Measurements from ENCODE around the gene CYCS.

The CYCS gene

GRCh38 chr7:25091779-25092178 lies 33.3 kb downstream of the CYCS start:
- peaks cover 3% of the 10 kb centered on the region; the same call in 1 of the 2 replicates for H3F3A ChIP-seq (ENCODE audit: insufficient read depth, low read length)
- no peak overlapping the region for H3K27ac ChIP-seq (ENCODE audit: low read length)
- TF ChIP-seq EZH2phosphoT487 (IDR thresholded peaks at IDR 0.05; ENCODE audit: low read length) (no peak), CTCF (IDR thresholded peaks at IDR 0.05; ENCODE audit: low read length) (no peak), EZH2 (optimal IDR thresholded peaks at IDR 0.05; ENCODE audit: low read depth, low read length) (no peak)
- no peaks in the 10 kb centered on the region for H3K9me2 ChIP-seq (replicated peaks; ENCODE audit: insufficient read depth, low read length)
- H3K4me2 ChIP-seq (ENCODE audit: low read depth, low read length), result no peak overlapping the region
- H2AFZ ChIP-seq (ENCODE audit: low read length), result no peak overlapping the region
- H3K9ac ChIP-seq (ENCODE audit: low read length), result no peak overlapping the region
- no peaks in the 10 kb centered on the region for H3K27me3 ChIP-seq (replicated peaks; ENCODE audit: insufficient read depth, low read length)
- no peaks in the 10 kb centered on the region for H3K36me3 ChIP-seq (replicated peaks; ENCODE audit: insufficient read depth, low read length)
- no peaks in the 10 kb centered on the region for H4K20me1 ChIP-seq (ENCODE audit: insufficient read depth, low read length)
- H3K79me2 ChIP-seq (ENCODE audit: low read length), result no peaks in the 10 kb centered on the region
- DNase-seq, result no peak
- no peak overlapping the region for H3K4me3 ChIP-seq (ENCODE audit: low read length)
- H3K4me1 ChIP-seq (ENCODE audit: low read length), result peaks cover 19% of the 10 kb centered on the region
- H3K9me3 ChIP-seq (replicated peaks; ENCODE audit: insufficient read depth, low read length), result no peaks in the 10 kb centered on the region

- Histone ChIP-seq H3K4me3 (ENCODE audit: low read length) (no peak overlapping the region), H3K79me2 (ENCODE audit: low read length) (no peaks in the 10 kb centered on the region), H4K20me1 (ENCODE audit: insufficient read depth, low read length) (no peaks in the 10 kb centered on the region), H3K27ac (ENCODE audit: low read length) (no peak overlapping the region), H3K9me3 (replicated peaks; ENCODE audit: insufficient read depth, low read length) (no peaks in the 10 kb centered on the region), H3K4me2 (ENCODE audit: low read depth, low read length) (no peak overlapping the region), H2AFZ (ENCODE audit: low read length) (no peak overlapping the region), H3K9me2 (replicated peaks; ENCODE audit: insufficient read depth, low read length) (no peaks in the 10 kb centered on the region), H3F3A (ENCODE audit: insufficient read depth, low read length) (peaks cover 3% of the 10 kb centered on the region; the same call in 1 of the 2 replicates), H3K9ac (ENCODE audit: low read length) (no peak overlapping the region), H3K4me1 (ENCODE audit: low read length) (peaks cover 19% of the 10 kb centered on the region), H3K27me3 (replicated peaks; ENCODE audit: insufficient read depth, low read length) (no peaks in the 10 kb centered on the region), H3K36me3 (replicated peaks; ENCODE audit: insufficient read depth, low read length) (no peaks in the 10 kb centered on the region)
- no peak for TF ChIP-seq EZH2 (optimal IDR thresholded peaks at IDR 0.05; ENCODE audit: low read depth, low read length)
- TF ChIP-seq CTCF (IDR thresholded peaks at IDR 0.05; ENCODE audit: low read length), result no peak
- TF ChIP-seq EZH2phosphoT487 (IDR thresholded peaks at IDR 0.05; ENCODE audit: low read length), result no peak
- no peak for DNase-seq
These were observed 33.9 kb downstream of the CYCS start for GRCh38 chr7:25091176-25091575.

- no peak for DNase-seq
- H3K4me3 ChIP-seq (ENCODE audit: low read length), result no peak overlapping the region
- no peaks in the 10 kb centered on the region for H3K36me3 ChIP-seq (replicated peaks; ENCODE audit: insufficient read depth, low read length)
- H4K20me1 ChIP-seq (ENCODE audit: insufficient read depth, low read length), result no peaks in the 10 kb centered on the region
- TF ChIP-seq EZH2 (optimal IDR thresholded peaks at IDR 0.05; ENCODE audit: low read depth, low read length) (no peak), EZH2phosphoT487 (IDR thresholded peaks at IDR 0.05; ENCODE audit: low read length) (no peak), CTCF (IDR thresholded peaks at IDR 0.05; ENCODE audit: low read length) (no peak)
- H3K9me3 ChIP-seq (replicated peaks; ENCODE audit: insufficient read depth, low read length), result no peaks in the 10 kb centered on the region
- H3K4me1 ChIP-seq (ENCODE audit: low read length), result peaks cover 19% of the 10 kb centered on the region
- no peaks in the 10 kb centered on the region for H3K27me3 ChIP-seq (replicated peaks; ENCODE audit: insufficient read depth, low read length)
- no peaks in the 10 kb centered on the region for H3K9me2 ChIP-seq (replicated peaks; ENCODE audit: insufficient read depth, low read length)
- no peak overlapping the region for H2AFZ ChIP-seq (ENCODE audit: low read length)
- H3F3A ChIP-seq (ENCODE audit: insufficient read depth, low read length), result peaks cover 3% of the 10 kb centered on the region; the same call in 1 of the 2 replicates
- no peak overlapping the region for H3K9ac ChIP-seq (ENCODE audit: low read length)
- H3K4me2 ChIP-seq (ENCODE audit: low read depth, low read length), result no peak overlapping the region
- H3K79me2 ChIP-seq (ENCODE audit: low read length), result no peaks in the 10 kb centered on the region
- no peak overlapping the region for H3K27ac ChIP-seq (ENCODE audit: low read length)
These were observed 34.7 kb downstream of the CYCS start for GRCh38 chr7:25090374-25090773.

Data from MM.1S (cell line).